ENCODE measurements around the gene KIF1B.

DNA sequence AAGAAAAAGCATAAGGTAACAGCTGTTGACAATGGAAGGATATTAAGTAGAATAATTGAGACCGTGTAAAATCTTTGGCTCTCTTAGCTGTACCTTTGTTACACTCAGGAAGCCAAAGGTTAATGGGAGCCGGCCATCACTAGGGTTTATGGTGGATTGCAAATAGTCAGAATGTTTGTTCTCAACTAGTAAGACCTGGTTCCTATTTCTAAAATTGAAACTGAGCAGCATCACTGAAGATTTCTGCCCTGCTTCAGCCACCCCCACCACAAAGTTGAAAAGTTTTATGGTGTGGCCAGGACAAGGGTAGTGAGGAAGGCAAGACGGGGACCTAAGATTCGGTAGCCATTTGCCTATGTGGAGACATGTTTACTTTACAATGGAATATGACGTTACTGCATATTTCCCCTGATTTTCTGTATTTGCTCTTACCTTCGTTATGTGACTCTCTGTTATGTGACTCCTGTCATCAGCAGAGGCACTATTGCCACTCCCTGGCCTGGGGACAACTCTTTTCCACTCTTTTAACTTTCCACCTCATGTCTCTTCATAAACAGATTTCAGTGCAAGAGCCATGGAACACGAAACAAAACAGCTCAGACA, 41.4 kb upstream of the KIF1B start:
- TF ChIP-seq, protein P1, sequence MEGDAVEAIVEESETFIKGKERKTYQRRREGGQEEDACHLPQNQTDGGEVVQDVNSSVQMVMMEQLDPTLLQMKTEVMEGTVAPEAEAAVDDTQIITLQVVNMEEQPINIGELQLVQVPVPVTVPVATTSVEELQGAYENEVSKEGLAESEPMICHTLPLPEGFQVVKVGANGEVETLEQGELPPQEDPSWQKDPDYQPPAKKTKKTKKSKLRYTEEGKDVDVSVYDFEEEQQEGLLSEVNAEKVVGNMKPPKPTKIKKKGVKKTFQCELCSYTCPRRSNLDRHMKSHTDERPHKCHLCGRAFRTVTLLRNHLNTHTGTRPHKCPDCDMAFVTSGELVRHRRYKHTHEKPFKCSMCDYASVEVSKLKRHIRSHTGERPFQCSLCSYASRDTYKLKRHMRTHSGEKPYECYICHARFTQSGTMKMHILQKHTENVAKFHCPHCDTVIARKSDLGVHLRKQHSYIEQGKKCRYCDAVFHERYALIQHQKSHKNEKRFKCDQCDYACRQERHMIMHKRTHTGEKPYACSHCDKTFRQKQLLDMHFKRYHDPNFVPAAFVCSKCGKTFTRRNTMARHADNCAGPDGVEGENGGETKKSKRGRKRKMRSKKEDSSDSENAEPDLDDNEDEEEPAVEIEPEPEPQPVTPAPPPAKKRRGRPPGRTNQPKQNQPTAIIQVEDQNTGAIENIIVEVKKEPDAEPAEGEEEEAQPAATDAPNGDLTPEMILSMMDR (IDR thresholded peaks at IDR 0.05) = no peak
- TF ChIP-seq, protein P2, sequence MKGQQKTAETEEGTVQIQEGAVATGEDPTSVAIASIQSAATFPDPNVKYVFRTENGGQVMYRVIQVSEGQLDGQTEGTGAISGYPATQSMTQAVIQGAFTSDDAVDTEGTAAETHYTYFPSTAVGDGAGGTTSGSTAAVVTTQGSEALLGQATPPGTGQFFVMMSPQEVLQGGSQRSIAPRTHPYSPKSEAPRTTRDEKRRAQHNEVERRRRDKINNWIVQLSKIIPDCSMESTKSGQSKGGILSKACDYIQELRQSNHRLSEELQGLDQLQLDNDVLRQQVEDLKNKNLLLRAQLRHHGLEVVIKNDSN (IDR thresholded peaks at IDR 0.05; ENCODE audit: borderline replicate concordance, low read depth) = no peak
- no peak for TF ChIP-seq SIN3A (IDR thresholded peaks at IDR 0.05; ENCODE audit: borderline replicate concordance, low read depth, low read length)
- TF ChIP-seq, protein P3, sequence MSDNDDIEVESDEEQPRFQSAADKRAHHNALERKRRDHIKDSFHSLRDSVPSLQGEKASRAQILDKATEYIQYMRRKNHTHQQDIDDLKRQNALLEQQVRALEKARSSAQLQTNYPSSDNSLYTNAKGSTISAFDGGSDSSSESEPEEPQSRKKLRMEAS (IDR thresholded peaks at IDR 0.05; ENCODE audit: low read depth) = no peak
- TF ChIP-seq POLR2AphosphoS5 (IDR thresholded peaks at IDR 0.05; ENCODE audit: low read depth, low read length) = no peak
- no peak for TF ChIP-seq MEF2A (IDR thresholded peaks at IDR 0.05; ENCODE audit: borderline replicate concordance, low read depth)

Data from SK-N-SH (cell line).